Measurements from ENCODE around the gene PIK3C2G.
"Not testable (repeated sequence)": the region's sequence is repeated elsewhere in the genome, so short reads cannot be mapped to it uniquely, and the experiment has no call there.

PIK3C2G gene

DNA sequence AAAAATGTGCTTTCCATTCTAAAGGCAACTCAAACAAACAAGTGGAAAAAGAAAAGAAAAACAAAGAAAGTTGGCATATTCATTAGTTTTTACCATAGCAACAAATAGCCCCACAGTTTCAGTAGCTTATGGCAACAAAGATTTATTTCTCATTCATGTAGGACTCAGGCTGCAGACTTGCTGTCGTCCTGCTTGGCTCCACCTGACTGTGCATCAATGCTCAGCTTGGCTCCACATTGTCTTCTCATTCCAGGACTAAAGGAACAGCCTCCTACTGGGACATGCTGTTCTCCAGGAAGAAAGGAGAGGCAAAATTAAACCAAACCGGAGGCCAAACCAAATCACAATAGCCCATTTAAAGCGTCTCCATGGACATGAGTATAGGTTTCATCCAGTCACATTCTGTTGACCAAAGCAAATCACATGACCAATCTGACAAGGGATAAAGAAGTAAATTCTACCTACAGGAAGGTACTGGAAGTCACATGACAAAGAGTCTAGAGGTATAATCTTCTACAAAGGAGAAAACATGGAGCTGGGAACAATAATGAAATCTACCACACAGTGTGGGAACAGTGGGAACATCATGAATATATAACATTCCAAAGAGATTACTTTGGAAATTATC lies 222.5 kb downstream of the PIK3C2G start:
- no peak for DNase-seq

DNA sequence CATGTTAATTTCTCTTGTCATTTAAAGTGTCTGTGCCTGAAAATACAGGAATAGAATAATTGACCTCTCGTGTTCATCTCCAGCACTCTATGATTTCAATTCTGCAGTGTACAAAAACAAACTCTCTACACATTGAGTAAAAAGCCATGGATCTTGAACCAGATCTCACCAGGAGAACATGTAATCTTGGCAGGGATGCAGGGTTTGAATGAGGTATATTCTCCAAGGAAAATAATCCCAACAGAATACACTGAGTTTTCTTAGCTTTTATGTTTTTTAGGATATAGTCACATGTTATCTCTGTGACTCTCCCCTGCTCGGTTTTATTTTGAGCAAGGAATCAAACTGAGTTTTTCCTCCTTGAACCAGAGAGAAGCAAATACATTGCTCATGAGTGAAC lies 224.7 kb downstream of the PIK3C2G start:
- DNase-seq: no peak

DNA sequence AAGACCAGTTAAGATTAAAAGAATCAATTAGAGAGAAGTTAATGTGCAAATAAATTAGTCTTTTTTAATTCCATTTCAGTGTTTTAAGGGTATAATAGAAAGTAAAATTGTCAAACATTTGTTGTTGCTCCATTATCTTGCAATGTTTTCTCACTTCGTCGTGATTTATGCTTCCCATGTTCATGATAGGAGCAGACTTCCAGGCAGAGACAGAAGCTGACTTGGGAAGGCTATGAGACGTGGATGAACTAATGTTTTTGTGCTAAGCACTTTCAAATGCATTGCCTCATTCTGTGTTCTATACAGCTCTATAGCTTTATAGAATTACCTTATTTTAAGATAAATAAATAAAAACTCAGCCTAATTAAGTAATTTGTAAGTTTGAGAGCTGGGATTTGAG lies 226.2 kb downstream of the PIK3C2G start:
- no peak for DNase-seq

DNA sequence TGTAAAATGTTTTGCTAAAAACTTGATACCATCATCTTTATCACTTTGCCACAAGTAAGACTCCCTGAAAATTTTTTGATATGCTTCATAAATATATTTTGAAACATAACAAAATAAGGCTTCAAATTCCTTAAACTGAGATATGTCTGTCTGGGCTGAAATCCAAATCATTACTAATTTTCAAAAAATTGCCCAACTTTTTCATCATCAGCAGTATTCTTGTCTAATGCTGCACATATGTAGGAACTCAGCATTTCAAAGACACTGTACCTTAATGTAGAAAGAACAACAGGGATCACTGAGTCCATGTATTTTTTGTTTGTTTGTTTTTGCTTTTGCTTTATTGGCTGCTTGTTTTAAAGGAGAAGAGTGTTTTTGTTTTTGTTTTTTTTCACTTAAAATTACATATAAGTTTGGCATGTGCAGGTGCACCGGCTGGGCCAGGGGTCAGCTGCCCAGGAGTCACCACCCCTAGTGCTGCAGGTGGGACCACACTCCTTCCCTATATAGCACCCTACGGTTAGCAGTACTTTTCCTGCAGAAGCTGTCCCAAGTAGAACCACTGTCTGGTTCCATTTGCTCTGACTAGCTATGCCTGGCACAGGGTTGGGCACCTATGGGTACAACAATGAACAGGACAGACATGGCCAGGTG lies 231.2 kb downstream of the PIK3C2G start:
- no peak for DNase-seq

DNA sequence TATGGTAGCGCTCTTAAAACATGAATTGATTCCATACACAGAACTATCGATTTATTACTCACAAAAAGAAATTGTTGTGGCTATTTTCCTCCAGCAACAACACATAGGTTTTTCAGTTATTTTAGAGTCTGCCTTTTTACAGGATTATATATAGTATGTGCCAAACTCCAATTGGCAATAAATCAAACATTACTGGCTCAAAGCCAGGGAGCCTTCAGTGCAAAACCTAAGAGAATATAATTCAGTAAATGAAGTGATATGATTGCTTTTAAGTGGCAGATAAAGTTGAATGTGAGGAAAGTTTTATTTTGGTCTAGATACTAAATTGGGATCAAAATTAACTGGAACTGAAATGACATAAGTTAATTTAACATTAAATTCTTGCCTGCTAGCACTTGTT lies 234.8 kb downstream of the PIK3C2G start:
- DNase-seq: no peak

DNA sequence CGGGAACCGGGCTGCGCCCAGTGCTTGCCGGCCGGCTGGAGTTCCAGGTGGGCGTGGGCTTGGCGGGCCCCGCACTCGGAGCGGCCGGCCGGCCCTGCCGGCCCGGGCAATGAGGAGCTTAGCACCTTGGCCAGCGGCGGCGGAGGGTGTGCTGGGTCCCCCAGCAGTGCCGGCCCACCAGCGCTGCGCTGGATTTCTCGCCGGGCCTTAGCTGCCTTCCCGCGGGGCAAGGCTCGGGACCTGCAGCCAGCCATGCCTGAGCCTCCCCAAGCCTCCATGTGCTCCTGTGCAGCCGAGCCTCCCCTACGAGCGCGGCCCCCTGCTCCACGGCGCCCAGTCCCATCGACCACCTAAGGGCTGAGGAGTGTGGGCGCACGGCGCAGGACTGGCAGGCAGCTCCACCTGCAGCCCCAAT lies 238.8 kb downstream of the PIK3C2G start:
- not testable (repeated sequence) for DNase-seq

DNA sequence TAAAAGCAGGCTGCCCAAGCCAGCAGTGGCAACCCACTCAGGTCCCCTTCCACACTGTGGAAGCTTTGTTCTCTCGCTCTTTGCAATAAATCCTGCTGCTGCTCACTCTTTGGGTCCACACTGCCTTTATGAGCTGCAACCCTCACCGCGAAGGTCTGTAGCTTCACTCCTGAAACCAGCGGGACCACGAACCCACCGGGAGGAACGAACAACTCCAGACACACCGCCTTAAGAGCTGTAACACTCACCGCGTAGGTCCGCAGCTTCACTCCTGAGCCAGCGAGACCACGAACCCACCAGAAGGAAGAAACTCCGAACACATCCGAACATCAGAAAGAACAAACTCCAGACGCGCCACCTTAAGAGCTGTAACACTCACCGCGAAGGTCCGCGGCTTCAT lies 239.4 kb downstream of the PIK3C2G start:
- not testable (repeated sequence) for DNase-seq

DNA sequence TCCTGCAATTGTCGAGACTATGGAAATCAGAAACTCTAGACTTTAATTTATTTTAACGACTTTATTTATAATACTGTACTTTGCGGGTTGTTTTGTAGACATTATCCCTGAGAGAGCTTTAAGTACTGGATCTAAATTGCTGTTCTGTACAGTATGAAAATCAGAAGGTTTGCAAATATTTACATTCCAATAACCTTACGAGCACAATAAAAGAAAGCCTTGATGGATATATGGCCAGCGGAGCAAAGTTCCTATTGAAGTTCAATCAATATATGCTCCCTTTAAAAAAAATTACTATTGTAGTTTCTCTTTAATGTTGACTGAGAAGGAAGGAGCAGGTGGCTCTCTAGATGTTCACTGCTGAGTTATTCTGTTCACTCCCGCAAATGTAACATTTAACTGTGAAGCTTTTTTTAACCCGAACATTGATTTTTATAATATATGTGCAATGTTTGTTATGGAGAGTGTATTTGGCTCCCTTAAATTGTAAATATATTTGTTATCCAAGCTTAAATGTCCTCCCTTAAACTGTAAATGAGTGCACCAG lies 241.2 kb downstream of the PIK3C2G start:
- no peak for DNase-seq

DNA sequence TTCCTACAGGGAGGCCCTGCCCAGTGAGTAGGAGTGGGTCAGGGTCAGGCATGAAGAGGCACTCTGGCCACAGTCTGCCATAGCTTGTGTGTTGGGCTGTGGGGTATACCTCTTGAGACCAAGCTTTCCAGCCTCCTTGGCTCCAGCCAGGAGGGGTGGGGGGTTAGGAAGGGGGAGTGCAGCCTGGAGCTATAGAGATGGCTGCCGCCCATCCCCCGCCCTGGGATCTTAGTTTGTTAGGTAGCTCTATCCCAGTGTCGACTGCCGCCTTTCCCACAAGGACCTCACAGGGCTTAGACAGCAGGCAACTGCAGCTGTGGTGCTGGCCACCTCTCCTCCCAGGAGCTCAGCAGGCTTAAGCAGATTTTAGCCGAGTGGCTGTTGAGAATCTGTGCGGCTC lies 260.1 kb downstream of the PIK3C2G start:
- DNase-seq: no peak

DNA sequence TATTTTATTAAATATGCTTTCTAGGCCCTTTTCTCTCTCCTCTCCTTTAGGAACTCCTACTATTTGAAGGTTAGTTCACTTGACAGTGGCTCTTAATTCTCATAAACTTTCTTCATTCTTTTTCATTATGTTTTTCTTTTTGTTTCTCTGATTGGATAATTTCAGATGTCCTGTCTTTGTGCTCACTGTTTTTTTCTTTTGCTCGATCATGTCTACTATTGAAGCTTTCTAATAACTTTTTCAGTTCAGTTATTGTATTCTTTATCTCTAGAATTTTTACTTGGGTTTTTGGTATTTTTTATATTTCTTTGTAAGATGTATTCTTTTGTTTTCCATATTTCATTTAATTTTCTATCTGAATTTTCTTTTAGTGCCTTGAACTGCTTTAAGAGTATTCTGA lies 261.5 kb downstream of the PIK3C2G start:
- no peak for DNase-seq

DNA sequence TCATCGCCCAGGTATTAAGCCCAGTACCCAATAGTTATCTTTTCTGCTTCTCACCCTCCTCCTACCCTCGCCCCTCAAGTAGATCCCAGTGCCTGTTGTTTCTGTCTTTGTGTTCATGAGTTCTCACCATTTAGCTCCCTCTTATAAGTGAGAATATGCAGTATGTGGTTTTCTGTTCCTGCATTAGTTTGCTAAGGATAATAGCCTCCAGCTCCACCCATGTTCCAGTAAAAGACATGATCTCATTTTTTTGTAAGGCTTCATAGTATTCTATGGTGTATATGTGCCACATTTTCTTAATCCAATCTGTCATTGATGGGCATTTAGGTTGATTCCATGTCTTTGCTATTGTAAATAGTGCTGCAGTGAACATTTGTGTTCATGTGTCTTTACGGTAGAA lies 281.2 kb downstream of the PIK3C2G start:
- DNase-seq: not testable (repeated sequence)

DNA sequence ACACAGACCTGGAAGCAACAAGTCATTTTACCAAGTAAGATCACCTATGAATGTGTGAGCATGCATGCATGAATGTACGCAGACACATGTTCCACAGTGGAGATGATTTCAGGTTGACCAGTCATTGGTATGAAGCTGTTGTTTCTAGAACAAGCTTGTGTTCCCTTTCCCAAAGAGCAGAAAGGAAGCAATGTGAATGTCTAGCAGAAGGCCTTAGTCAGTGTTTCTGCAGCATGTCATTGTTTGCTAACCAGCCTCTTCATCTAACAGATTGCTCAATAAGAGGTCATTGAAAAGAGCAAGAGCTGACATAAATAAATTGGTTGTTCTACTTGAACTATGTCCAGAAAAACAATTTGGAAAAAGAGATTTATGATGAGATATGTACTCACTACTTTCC lies 285.1 kb downstream of the PIK3C2G start:
- DNase-seq: no peak

DNA sequence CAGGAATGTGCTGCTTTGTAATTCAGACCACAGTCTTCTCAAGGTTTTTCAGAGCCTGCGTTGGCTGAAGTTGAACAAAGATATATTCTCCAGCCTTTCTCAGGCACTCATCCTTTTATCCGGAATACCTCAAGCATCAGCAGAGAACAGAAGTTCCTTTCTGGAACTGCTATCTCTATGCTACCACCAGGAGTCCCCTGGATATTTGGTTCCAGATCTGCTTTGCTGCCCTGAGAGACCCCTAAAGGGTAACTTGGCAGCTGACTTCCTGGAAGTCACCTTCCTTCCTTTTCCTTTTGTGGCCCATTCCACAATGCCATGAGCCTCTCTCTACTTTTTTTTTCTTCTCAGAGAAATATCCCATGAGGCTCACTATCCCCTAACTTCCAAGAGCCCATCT lies 288.3 kb downstream of the PIK3C2G start:
- no peak for DNase-seq

DNA sequence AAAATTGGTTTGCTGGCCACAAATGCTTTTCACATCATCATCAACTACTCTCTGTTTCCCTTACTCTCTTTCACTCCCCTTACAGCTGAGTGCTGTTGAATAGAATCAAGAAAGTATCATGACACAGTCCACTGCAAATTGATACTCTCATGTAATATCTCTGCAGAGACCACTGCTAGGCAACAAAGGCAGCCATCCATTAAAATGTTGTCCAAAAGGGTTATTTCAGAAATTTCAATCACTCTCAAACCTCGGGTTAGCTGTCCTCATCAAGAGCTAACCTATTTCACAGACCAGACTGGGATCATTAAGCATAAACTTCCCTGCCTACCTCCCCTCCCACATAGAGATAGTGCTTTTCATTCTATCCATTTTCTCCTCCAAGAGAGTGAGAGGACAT lies 289.8 kb downstream of the PIK3C2G start:
- DNase-seq: no peak

DNA sequence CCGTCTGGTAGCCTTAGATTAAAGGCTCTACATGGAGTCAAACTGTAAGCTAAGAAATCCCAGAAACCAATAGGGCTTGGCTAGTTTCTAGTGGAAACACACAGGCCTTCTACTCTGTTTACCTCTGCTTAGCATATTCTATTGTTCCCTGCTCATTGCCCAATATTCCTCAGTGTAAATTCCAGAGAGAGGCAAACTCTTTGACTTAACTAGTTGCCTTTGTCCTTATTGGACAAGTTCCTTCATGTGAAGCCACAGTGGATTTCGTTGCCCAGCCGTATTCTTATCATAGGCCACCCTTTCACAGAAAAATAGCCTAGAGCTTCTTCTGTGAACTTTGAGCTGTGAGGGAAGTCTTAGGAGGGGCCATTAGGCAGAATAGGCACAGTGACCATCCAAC lies 290.4 kb downstream of the PIK3C2G start:
- no peak for DNase-seq

DNA sequence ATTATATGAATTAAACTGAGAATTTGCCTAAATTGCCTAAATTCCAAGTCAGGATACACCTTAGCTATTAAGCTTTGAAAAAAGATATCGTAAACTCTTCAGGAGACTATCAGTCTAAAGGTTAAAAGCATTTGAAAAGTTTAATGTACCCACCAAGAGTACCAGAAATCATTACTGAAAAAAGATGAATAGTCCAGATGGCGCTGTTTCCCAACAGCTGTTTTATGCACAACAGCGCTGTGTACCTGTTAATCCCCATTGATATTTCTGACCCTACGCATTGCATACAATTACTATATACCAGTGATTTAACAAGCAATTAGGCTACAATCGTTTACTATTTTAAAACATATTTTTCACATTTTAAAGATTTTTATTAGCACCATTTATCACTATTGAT lies 291.5 kb downstream of the PIK3C2G start:
- DNase-seq: no peak

DNA sequence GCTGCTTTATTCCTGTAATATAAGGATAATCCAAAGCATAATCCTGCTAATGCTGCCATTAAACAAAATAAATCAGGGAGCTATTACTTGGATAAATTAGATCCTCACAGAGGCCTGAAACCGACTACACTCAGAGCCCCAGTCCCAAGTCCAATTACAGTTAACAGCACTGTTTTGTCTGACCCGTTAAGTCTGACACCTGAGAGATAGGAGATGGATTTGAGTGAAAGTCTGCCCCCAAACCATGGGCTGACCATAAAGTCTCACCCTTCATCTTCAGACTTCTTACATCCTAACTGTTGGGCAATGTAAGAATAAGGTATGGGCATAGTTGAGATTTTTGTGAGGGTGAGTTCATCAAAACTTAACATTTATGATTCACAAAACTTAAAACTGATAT lies 294.8 kb downstream of the PIK3C2G start:
- DNase-seq: no peak

DNA sequence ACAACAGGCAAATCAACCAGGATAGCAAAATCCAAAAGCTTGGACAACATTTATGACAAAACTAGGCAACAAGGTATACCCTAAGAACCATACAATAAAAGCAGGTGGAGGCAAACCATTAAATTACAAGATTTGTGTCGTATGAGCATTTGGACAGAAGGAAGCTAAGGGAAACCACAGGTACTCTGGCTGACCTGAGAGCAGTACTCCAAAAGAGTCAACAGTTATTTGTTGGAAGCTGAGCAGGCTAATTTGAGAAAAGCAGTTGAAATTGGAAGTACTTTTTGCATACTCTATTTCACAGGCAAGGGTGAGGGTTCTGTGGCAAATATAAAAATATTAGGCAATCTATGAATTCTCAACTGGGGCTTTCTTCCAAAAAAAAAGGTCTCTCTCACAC lies 297.9 kb downstream of the PIK3C2G start:
- DNase-seq: no peak

DNA sequence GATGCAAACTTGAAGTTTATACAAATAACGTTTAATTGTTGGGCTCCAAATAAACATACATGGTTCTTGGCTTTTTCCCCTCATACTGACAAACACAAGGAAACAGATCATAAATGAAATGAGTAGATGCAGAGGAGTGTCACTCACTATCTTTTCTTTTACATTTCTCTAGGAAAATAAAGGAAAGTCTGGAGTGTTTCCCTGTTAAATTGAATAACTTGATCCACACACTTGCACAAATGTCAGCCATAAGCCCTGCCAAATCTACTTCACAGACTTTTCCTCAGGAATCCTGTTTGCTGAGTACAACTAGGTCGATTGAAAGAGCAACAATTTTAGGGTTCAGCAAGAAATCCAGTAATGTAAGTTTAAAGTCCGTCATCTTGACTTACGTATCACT lies 301.2 kb downstream of the PIK3C2G start:
- no peak for DNase-seq

DNA sequence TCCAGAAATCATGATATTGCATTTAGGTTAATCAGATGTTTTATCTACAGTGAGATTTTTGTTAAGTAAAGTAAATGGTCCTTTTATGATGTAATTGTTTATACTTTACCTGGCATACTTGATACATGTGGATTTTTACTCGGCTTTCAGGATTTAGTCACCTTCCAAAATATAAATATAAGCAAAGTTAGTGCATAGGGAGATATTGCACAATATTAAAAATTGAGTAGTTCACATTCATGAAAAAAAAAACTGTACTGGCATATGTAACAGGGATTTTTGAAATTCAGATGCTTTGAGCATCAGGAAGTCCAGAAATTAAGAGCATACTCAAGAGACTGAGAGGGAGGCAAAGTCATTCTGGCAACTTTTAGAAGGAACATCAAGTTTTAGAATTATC lies 303.0 kb downstream of the PIK3C2G start:
- DNase-seq: no peak

DNA sequence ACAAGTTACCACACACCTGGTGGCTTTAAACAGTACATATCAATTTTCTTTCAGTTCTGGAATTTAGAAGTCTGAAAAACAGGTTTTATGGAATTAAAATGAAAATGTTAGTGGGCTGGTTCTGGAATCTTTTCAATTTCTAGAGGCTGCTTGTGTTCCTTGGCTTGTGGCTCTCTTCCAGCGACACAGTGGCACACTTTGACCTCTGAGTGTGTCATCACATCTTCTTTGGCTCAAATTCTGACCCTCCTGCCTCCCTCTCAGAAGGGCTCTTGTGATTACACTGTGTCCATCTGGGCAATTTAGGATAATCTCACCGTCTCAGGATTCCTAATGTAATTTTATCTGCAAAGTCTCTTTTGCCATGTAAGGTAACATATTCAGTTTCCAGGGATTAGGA lies 306.5 kb downstream of the PIK3C2G start:
- DNase-seq: no peak

DNA sequence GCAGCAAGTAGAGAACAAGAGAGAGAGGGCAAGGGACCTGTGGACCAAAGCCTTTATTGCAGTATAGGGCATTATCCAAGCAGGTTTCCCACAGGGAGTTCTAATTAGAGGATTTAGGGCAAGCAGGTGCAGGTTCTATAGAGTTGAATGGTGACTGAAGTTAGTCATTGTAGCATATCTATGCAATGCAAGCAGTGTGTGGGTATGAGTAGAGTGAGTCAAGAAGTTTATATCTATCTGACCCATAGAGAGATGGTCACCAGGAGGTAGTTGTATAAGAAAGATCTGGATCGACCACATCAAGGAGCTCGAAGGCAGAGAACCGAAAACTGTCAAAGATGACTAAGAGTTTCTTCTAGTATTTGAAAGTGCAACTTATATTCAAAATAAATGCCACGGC lies 309.2 kb downstream of the PIK3C2G start:
- DNase-seq: no peak

DNA sequence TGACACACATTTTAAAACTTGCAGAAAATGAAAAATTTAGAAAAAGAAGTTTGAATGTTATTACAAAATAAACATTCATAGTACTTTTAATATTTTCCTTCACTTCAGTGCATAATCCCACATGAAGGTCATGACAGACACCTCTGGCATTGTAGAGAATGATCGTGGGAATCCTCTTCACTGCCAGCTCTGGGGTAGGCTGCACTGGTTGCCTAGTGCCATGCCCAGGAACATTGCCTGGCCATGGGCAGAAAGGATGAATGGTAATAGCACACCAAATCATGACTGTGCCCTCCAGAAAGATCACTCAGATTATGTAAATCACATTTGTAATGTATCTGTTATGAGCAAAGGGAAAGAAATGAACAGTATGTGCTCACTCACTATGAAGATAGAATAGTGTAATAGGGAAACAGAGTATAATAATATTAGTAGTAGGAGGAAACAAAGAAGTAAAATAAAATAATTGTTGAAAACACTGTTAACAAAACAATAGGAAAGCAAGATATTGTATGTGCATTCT lies 314.8 kb downstream of the PIK3C2G start:
- no peak for DNase-seq

DNA sequence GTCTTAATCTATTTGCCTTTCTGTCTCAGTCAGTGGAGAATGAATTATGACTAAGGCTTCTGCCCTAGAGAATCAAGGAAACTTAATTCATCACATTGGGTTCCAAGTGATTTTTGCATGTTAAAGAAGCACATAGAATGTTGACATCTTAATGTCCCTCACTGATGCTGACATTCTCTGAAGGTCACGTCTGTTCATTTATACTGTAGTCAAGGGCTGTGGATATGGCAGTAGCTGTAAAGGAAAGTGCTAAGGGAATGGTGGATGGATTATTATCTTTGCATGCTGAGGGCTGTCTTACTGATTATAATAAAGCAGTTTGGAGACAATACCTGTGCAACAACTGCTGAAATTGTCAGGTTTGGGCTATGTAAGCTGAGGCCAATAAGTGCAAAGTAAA lies 315.3 kb downstream of the PIK3C2G start:
- DNase-seq: no peak

DNA sequence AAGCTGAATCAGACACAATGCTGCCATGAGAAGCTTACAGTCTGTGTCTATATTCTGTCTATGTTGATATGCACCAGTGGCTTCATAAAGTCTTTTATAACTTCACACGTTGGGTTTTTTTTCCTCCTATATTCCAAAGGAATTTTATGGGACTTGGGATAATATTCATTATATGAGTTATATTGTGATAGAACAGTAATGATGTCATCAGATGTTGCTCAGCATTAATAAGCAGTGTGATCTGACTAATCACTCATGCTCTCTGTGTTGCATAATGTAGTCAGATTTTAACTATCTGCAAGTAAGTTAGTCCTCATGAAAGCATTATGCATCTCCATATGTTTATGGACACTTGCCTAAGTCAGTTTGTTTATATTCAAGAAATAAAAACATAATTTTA lies 316.9 kb downstream of the PIK3C2G start:
- DNase-seq: no peak
